Measurements from ENCODE around the gene SAT2.
"Not testable (repeated sequence)": the region's sequence is repeated elsewhere in the genome, so short reads cannot be mapped to it uniquely, and the experiment has no call there.

Gene SAT2

DNA sequence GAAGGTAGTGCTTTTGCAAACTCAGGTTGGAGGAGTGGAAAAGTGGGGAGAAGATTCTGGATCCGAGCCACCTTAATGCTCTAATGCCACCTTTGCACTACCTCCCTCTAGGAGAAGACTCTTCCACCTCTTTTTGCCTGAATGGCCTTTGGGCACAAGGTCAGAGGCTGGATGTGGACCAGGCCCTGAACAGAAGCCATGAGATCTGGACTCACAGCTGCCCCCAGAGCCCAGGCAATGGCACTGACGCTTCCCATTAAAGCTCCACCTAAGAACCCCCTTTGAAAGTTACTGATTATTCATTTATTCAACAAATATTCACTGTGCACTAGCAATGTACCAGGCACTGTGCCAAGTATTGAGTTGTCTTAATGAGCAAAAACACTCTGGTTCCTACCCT lies 5.5 kb upstream of the SAT2 start:
- DNase-seq = no peak

DNA sequence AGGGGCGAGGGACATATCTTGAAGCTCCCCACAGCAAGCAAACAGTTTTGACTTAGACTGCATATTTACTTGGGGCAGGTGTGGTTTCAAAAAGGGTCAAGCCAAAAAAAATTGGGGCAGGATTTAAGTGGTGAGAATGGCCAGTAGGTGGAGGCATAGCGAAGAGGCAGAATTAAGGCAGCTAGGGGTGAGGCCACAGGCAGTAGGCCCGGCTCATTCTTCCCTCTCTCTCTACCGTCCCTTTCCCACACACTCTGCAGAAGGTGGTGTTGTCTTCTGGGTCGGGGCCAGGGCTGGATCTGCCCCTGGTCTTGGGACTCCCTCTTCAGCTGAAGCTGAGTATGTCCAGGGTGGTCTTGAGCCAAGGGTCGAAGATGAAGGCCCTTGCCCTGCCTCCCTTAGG lies 4.9 kb upstream of the SAT2 start:
- no peak for DNase-seq

GRCh38 chr17:7631398-7632380 lies 4.1 kb upstream of the SAT2 start:
- no peak for DNase-seq

DNA sequence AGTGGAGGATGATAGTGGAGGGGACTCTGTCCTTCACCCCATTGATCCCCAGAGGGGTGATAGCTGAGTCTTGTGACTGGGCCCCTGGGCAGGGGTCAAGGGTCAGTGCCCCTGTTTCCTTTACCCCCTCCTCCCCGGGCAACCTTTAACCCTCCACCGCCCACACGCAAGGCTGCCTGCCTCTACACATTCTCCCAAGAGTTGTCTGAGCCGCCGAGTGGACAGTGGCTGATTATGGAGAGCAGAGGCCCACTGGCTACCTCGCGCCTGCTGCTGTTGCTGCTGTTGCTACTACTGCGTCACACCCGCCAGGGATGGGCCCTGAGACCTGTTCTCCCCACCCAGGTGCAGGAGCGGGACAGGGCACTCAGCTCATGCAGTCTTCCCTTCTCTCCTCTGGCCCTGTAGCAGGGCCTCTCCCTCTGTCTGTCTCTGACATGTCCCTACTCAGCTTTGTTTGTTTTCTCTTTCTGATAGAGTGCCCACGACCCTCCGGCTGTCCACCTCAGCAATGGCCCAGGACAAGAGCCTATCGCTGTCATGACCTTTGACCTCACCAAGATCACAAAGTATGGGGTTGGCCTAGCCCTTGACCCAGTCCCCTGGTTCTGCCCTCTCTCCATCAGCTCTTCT lies 2.4 kb upstream of the SAT2 start, which contains the start of gene SHBG:
Gene SHBG (plus strand): TSS at position 197 of the 633 bp plus-strand sequence. CDS start 38 bp downstream, at position 235.
- no peak for DNase-seq

DNA sequence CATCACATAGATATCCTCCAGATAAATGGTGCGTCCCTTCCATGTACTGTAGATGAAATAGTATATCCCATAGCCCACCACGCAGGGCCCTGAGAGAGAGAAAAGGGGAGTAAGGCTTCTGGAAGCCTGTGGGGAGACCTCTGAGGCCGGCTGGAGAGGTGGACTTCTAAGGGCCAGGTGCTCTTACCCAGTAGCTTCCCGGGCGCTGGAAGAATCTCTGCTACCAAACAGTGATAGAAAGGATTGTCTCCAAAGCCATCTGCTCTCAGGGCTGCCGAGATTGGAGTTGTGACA lies 718 bp downstream of the SAT2 start:
- no peak for DNase-seq

- no peak for DNase-seq
Observed at GRCh38 chr17:7626307-7626706, 1.3 kb downstream of the SAT2 start.

- not testable (repeated sequence) for DNase-seq
Observed at GRCh38 chr17:7625749-7626148, 1.9 kb downstream of the SAT2 start.

GRCh38 chr17:7623661-7624060 lies 4.0 kb downstream of the SAT2 start:
- DNase-seq = no peak

DNA sequence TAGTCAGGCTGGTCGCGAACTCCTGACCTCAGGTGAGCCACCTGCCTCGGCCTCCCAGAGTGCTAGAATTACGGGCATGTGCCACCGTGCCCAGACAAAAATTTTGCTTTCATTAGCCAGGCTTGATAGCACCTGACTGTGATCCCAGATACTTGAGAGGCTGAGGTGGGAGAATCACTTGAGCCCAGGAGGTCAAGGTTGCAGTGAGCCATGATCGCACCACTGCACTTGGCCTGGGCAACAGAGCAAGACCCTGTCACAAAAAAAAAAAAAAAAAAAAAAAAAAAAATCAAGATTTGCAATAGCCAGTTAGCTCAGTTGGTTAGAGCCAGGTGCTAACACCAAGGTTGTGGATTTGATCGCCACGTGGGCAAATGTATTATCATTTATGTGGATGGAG lies 6.8 kb downstream of the SAT2 start:
- no peak for DNase-seq

DNA sequence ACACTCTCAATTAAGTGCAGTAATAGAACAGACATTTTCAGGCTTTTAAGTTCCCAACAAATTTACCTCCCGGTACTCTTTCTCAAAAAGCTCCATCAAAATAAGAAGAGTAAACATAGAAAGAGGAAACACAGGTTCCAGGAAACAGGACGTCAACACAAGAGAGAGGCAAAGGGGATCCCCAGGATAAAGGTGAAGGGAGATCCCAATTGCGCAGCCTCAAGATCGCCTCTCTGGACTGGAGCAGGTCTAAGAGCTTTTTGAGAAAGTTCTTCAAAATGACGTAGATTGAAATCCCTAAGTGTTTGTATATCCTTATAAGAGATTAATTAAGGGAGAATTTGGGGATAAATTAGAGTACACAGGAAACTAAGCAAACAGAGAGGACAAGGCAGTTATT lies 9.0 kb downstream of the SAT2 start:
- DNase-seq = no peak

- no peak for DNase-seq
Observed at GRCh38 chr17:7615265-7615747, 12.3 kb downstream of the SAT2 start.

GRCh38 chr17:7614425-7615264 lies 13.0 kb downstream of the SAT2 start, which contains the start of gene FXR2:
Gene FXR2 (minus strand): TSS chr17:7614897. CDS start chr17:7614532, 365 bp downstream.
- DNase-seq = peak; percentile 96

DNA sequence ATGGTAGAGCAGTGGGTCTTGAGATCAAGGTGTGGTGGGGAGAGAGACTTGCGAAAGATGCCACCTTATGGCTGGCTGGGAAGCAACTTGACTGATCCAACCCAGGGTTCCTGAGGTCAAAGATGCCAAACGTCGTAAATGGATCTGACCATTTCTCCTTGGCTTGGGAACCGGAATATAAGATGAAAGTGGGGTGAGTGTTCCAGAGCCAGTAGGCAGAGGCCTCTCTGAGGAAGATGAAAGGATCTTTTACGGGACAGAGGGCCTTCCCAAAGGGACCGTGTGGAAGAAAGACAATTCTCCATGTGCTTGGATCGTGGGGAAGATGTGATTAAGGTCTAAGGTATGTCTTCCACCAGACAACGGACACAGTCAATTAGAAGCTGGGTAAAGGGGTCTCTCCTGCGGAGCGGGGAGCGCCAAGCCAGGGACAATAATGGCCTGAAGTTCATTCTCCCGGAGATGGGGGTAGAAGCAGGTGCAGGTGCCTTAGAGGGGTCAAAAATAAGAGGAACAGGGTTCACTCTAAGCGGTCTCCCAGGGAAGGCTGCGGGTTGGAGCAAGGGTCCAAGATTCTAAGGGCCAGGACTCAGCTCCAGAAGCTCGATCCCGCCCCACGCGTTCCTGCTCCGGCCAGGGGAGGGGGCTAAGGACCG lies 13.7 kb downstream of the SAT2 start:
- DNase-seq = no peak

DNA sequence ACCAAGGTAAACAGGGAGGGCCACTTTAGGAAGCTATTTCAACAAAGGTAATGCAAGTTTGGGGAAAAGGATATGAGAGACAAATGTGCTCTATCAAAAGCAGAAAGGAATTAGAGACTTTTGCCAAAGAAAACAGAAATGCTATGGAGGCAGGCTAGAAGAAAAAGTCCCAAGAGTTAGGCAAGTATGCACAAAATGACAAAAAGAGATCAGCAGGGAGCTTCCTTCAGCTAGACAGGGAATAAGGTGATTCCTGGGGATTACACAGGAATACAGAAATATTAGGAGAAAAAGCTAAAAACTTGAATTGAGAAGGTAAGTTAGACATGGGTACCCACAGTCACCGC lies 15.4 kb downstream of the SAT2 start:
- DNase-seq = no peak

- DNase-seq = no peak
Observed at GRCh38 chr17:7611635-7612293, 15.9 kb downstream of the SAT2 start.

GRCh38 chr17:7610641-7611040 lies 17.0 kb downstream of the SAT2 start:
- no peak for DNase-seq

GRCh38 chr17:7606280-7606679 lies 21.3 kb downstream of the SAT2 start:
- no peak for DNase-seq

GRCh38 chr17:7597561-7597960 lies 30.1 kb downstream of the SAT2 start:
- DNase-seq = not testable (repeated sequence)

DNA sequence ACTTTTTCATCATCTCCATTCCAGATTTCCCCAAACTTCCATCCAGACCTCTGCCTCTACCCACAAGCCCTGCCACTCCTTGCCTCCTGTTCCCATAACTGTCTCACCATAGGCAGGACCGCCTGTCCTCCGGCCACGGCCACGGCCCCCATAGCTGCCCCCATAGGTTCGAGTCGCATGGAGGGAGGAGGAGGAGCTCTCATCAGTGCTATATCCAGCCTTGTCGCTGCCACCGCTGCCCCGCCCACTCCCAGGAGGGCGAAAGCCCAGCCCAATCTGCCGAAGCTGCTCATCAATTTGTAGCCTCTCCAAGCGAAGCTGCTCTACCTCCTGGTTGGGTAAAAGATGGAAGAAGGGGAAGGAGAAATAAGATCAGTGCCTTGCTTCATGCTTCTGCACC lies 34.3 kb downstream of the SAT2 start:
- DNase-seq = no peak

DNA sequence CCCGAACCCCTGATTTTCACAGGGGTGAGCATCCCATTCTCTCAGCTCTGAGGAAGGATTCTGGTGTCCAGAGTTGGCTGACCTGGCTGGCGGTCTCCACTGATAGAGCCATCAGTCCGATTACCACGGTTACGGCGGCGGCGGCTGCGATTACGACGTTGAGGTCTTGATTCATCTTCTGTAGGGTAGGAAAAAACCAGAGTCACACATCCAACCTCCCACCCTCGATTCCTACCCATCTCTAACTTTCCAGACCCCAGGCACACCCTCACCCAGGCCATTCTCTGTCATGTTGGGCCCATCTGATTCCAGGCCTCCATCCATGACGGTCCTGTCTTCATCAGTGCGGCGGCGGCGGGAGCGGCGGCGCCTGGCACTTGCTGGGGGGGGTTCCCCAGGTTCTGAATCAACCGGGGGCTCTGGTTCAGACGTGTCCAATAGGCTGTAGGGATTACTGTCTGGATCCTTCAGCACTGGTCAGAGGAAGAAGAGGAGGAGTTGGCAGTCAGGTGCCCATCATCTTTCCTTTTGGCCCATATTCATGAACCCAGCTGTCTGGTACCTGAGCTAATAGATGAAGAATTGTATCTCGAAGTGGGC lies 35.1 kb downstream of the SAT2 start:
- no peak for DNase-seq

DNA sequence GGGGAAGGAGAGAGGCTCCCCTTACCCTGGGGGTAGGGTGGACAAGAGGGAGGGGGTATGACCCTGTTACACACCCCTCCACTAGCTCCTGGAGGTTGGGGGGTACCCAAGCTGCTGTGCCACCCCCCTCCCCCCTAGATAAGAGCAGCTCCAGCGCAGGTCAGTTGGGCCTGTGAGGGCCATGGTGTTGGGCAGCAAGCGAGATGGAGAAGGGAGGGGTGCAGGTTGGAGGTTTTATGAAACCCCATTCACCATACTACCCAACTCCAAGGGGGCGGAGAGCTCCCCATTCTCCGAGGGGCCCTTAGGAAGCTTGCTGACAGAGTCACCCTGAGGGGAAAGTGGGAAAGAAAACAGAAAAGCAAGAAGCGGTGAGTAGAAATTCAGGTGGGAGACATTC lies 36.0 kb downstream of the SAT2 start:
- DNase-seq = no peak

GRCh38 chr17:7590743-7591142 lies 36.9 kb downstream of the SAT2 start:
- DNase-seq = no peak
